Neural progenitor cell (in vitro differentiated cells): Measurements from ENCODE around the gene HDAC4. TPM values are rescaled to one million over a fixed set of nuclear protein-coding genes. Genes with fewer than 3 reads are reported as not detected.

ENCODE experiments used
- DNase-seq: peaks from one replicate; pipeline ENCODE4 v3.0.0-alpha.2; 2016; ENCODE audit warnings: low spot score
- H2AFZ ChIP-seq: fragments of 200-600 bp; sonication (generic); replicated peaks from 2 replicates; pipeline ENCODE4 v1.6.1; 2016; ENCODE audit warnings: antibody characterized with exemption
- H3F3A ChIP-seq: fragments of 200-600 bp; sonication (generic); 2 replicates; pipeline ENCODE4 v1.6.1; 2016; ENCODE audit warnings: antibody characterized with exemption, low read depth
- H3K27ac ChIP-seq: fragments of 200-600 bp; sonication (generic); 2 replicates; pipeline ENCODE4 v1.5.1; 2016; ENCODE audit warnings: mild to moderate bottlenecking
- H3K27me3 ChIP-seq: fragments of 200-600 bp; sonication (generic); 2 replicates; pipeline ENCODE4 v1.6.1; 2016; ENCODE audit warnings: mild to moderate bottlenecking, moderate library complexity
- H3K36me3 ChIP-seq: fragments of 200-600 bp; sonication (generic); 2 replicates; pipeline ENCODE4 v1.5.1; 2016
- H3K4me1 ChIP-seq: fragments of 200-600 bp; sonication (generic); 2 replicates; pipeline ENCODE4 v1.6.1; 2016; ENCODE audit warnings: mixed run types
- H3K4me2 ChIP-seq: fragments of 200-600 bp; sonication (generic); 2 replicates; pipeline ENCODE4 v1.6.1; 2016
- H3K4me3 ChIP-seq: fragments of 200-600 bp; sonication (generic); 2 replicates; pipeline ENCODE4 v1.5.1; 2016
- H3K79me2 ChIP-seq: fragments of 200-600 bp; sonication (generic); 2 replicates; pipeline ENCODE4 v1.6.1; 2016; ENCODE audit warnings: low read depth
- H3K9ac ChIP-seq: fragments of 200-600 bp; sonication (generic); 2 replicates; pipeline ENCODE4 v1.6.1; 2016
- H3K9me3 ChIP-seq: fragments of 200-600 bp; sonication (generic); 2 replicates; pipeline ENCODE4 v1.5.1; 2016; ENCODE audit warnings: low read depth
- H4K20me1 ChIP-seq: fragments of 200-600 bp; sonication (generic); 2 replicates; pipeline ENCODE4 v1.6.1; 2016; ENCODE audit warnings: low read depth
- H3K27ac Mint-ChIP-seq: 3 replicates; pipeline ENCODE4 v1.8.0; 2021; ENCODE audit warnings: mixed read lengths
- H3K27me3 Mint-ChIP-seq: 2 replicates; pipeline ENCODE4 v1.8.0; 2022; ENCODE audit warnings: low read depth, mild to moderate bottlenecking, inconsistent platforms, moderate library complexity, mixed read lengths; ENCODE audit not compliant: insufficient read depth
- H3K36me3 Mint-ChIP-seq: 3 replicates; pipeline ENCODE4 v1.8.0; 2021; ENCODE audit warnings: mixed read lengths
- H3K4me1 Mint-ChIP-seq: 3 replicates; pipeline ENCODE4 v1.8.0; 2021; ENCODE audit warnings: mixed read lengths
- H3K4me3 Mint-ChIP-seq: 3 replicates; pipeline ENCODE4 v1.8.0; 2021; ENCODE audit warnings: mild to moderate bottlenecking, moderate library complexity, mixed read lengths
- H3K9me3 Mint-ChIP-seq: 3 replicates; pipeline ENCODE4 v1.8.0; 2020; ENCODE audit warnings: mixed read lengths
- EZH2 ChIP-seq: fragments of 200-600 bp; sonication (generic); IDR thresholded peaks from 2 replicates; pipeline ENCODE4 v1.6.1; 2017; ENCODE audit warnings: antibody characterized with exemption, mild to moderate bottlenecking, moderate library complexity
- EZH2phosphoT487 ChIP-seq: fragments of 200-600 bp; sonication (generic); IDR thresholded peaks from 2 replicates; pipeline ENCODE4 v1.6.1; 2017; ENCODE audit warnings: antibody characterized with exemption
- total RNA-seq: library from RNA; depleted of rRNA; stranded (reverse); fragments of >200 nt; gene quantifications from 2 replicates; pipeline ENCODE4 v1.2.3, GENCODE V29; 2015; ENCODE audit warnings: low replicate concordance
- TF ChIP-seq, protein P1 (sequence below): fragments of 200-600 bp; sonication (generic); IDR thresholded peaks from 2 replicates; pipeline ENCODE4 v1.5.1; 2017; ENCODE audit warnings: antibody characterized with exemption, mild to moderate bottlenecking

The HDAC4 gene
- total RNA-seq, 1 donor from 2014 or later = 36.0 TPM

DNA sequence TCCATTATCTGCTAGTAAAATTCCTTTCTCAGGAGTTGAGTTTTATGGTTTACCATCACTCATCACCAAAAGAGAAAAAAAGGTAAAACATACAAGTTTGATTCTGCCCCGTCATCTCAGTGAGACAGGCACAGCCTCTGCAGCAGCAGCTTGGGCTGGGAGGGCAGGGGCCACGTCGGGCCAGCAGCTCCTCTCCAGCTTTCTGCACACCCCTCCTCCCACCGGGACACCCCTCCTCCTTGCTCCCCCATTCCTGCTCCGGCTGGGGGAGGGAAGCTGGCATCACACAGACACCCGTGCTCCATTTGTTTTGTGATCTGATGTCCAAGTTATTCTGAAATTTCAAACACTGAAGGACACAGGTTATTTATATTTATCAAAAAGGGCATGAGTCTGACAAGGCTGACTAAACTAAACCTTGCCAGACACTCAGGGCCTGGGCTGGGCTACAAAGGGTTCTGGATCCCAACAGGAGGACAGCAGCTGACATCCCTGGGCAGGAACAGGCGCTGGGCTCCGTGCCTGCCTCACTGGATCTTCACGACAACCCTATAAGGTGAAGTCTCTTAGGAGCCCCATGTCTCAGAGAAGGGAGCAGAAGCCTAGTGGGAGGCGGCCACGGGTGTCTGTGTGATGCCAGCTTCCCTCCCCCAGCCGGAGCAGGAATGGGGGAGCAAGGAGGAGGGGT lies 71.4 kb downstream of the HDAC4 start:
- H3K9ac ChIP-seq = no peak overlapping the region
- H3F3A ChIP-seq = peaks cover 8% of the 10 kb centered on the region
- H3K4me1 Mint-ChIP-seq = peaks cover 37% of the 10 kb centered on the region
- no peak overlapping the region for H3K4me3 ChIP-seq
- H3K27ac ChIP-seq = no peak overlapping the region
- peaks cover 2% of the 10 kb centered on the region for H3K27me3 Mint-ChIP-seq
- peaks cover 88% of the 10 kb centered on the region for H3K79me2 ChIP-seq
- no peaks in the 10 kb centered on the region for H3K27me3 ChIP-seq
- H3K4me3 Mint-ChIP-seq = no peak overlapping the region
- H3K36me3 ChIP-seq = no peaks in the 10 kb centered on the region
- TF ChIP-seq EZH2phosphoT487 (no peak), EZH2 (no peak)
- TF ChIP-seq, protein P1, sequence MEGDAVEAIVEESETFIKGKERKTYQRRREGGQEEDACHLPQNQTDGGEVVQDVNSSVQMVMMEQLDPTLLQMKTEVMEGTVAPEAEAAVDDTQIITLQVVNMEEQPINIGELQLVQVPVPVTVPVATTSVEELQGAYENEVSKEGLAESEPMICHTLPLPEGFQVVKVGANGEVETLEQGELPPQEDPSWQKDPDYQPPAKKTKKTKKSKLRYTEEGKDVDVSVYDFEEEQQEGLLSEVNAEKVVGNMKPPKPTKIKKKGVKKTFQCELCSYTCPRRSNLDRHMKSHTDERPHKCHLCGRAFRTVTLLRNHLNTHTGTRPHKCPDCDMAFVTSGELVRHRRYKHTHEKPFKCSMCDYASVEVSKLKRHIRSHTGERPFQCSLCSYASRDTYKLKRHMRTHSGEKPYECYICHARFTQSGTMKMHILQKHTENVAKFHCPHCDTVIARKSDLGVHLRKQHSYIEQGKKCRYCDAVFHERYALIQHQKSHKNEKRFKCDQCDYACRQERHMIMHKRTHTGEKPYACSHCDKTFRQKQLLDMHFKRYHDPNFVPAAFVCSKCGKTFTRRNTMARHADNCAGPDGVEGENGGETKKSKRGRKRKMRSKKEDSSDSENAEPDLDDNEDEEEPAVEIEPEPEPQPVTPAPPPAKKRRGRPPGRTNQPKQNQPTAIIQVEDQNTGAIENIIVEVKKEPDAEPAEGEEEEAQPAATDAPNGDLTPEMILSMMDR = no peak
- peak overlapping the region; percentile 93 for H3K27ac Mint-ChIP-seq
- H3K9me3 ChIP-seq = no peaks in the 10 kb centered on the region
- no peak overlapping the region for H2AFZ ChIP-seq
- H4K20me1 ChIP-seq = peaks cover 56% of the 10 kb centered on the region
- H3K36me3 Mint-ChIP-seq = peaks cover 7% of the 10 kb centered on the region
- no peaks in the 10 kb centered on the region for H3K9me3 Mint-ChIP-seq
- peaks cover 16% of the 10 kb centered on the region for H3K4me1 ChIP-seq
- no peak overlapping the region for H3K4me2 ChIP-seq
- no peak for DNase-seq

GRCh38 chr2:239328351-239329191 lies 72.2 kb downstream of the HDAC4 start:
- H3K9me3 ChIP-seq = no peaks in the 10 kb centered on the region
- no peak overlapping the region for H3K4me3 ChIP-seq
- H3K4me3 Mint-ChIP-seq = no peak overlapping the region
- no peak overlapping the region for H2AFZ ChIP-seq
- peak overlapping the region; percentile 41 for H3K4me2 ChIP-seq
- H3K36me3 Mint-ChIP-seq = peaks cover 12% of the 10 kb centered on the region
- no peak for TF ChIP-seq EZH2phosphoT487
- TF ChIP-seq, protein P1 = no peak
- no peak for TF ChIP-seq EZH2
- H3K27me3 Mint-ChIP-seq = peaks cover 2% of the 10 kb centered on the region
- H3K9me3 Mint-ChIP-seq = peaks cover 2% of the 10 kb centered on the region
- no peak overlapping the region for H3K9ac ChIP-seq
- peak overlapping the region; percentile 51 for H3K27ac ChIP-seq
- H3K27me3 ChIP-seq = no peaks in the 10 kb centered on the region
- peaks cover 8% of the 10 kb centered on the region for H3F3A ChIP-seq
- no peaks in the 10 kb centered on the region for H3K36me3 ChIP-seq
- peaks cover 64% of the 10 kb centered on the region for H4K20me1 ChIP-seq
- peaks cover 24% of the 10 kb centered on the region for H3K4me1 ChIP-seq
- peaks cover 44% of the 10 kb centered on the region for H3K4me1 Mint-ChIP-seq
- H3K27ac Mint-ChIP-seq = peak overlapping the region; percentile 67
- H3K79me2 ChIP-seq = peaks cover 88% of the 10 kb centered on the region
- peak; percentile 32 for DNase-seq

DNA sequence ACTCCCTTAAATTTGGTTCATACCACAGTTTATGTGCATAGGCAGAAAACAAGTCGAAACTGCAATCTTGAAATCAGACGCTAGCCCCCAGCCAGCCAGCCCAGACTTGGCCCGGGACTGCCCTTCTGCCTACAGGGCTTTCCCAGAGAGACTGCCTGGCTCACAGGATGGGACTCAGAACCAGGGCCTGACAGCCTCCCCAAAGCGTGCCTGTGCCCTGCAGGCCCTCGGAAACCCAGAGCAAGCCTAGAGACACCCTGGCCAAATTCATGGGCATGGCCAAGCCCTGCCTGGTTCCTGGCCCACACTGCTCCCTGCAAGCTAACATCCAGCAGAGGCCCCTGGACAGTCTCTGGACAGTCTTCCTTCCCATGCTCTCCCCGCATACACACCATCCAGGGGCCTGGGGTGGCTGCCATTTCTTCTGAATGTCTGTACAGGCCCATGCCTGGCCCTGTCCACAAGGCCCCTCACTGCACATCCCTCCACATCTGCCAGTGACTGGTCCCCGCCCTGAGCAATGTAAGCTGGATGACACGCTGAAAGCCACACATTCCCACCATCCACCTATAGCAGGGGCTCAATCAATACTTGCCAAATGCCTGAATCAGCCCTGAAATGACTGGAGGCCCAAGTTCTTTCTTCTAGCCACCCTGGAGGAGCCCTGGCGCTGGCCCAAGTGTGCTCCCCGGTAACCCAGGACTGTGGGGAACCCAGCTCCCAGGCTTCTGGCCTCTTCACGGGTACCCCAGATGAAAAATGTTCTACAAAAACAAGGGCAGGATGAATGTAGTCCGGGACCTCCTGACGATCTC lies 73.1 kb downstream of the HDAC4 start:
- no peak overlapping the region for H3K4me3 ChIP-seq
- peaks cover 64% of the 10 kb centered on the region for H4K20me1 ChIP-seq
- H3F3A ChIP-seq = peaks cover 8% of the 10 kb centered on the region
- Mint-ChIP-seq H3K27me3 (peaks cover 2% of the 10 kb centered on the region), H3K27ac (peak overlapping the region; percentile 88), H3K36me3 (peaks cover 17% of the 10 kb centered on the region), H3K9me3 (peaks cover 2% of the 10 kb centered on the region), H3K4me3 (no peak overlapping the region), H3K4me1 (peaks cover 50% of the 10 kb centered on the region)
- no peak overlapping the region for H2AFZ ChIP-seq
- peak overlapping the region; percentile 51 for H3K27ac ChIP-seq
- no peak overlapping the region for H3K9ac ChIP-seq
- H3K36me3 ChIP-seq = no peaks in the 10 kb centered on the region
- DNase-seq = no peak
- H3K4me1 ChIP-seq = peaks cover 24% of the 10 kb centered on the region
- H3K9me3 ChIP-seq = no peaks in the 10 kb centered on the region
- H3K79me2 ChIP-seq = peaks cover 88% of the 10 kb centered on the region
- TF ChIP-seq, protein P1 = no peak
- TF ChIP-seq EZH2 (no peak), EZH2phosphoT487 (no peak)
- H3K4me2 ChIP-seq = no peak overlapping the region
- no peaks in the 10 kb centered on the region for H3K27me3 ChIP-seq
